Activated CD8-positive, alpha-beta memory T cell treated with anti-CD3 and anti-CD28 coated beads for 1 hour (primary cell): Measurements from ENCODE around the gene ADD1.

Experiments used
- DNase-seq, 2 donors: peaks; one replicate each; pipeline ENCODE4 v3.0.0-alpha.2; 2020; ENCODE audit warnings: low read depth in 1 of 2; ENCODE audit errors: extremely low read depth in 1 of 2

ADD1 gene

GRCh38 chr4:2805712-2806389 lies 37.8 kb upstream of the ADD1 start:
- no peak for DNase-seq

DNA sequence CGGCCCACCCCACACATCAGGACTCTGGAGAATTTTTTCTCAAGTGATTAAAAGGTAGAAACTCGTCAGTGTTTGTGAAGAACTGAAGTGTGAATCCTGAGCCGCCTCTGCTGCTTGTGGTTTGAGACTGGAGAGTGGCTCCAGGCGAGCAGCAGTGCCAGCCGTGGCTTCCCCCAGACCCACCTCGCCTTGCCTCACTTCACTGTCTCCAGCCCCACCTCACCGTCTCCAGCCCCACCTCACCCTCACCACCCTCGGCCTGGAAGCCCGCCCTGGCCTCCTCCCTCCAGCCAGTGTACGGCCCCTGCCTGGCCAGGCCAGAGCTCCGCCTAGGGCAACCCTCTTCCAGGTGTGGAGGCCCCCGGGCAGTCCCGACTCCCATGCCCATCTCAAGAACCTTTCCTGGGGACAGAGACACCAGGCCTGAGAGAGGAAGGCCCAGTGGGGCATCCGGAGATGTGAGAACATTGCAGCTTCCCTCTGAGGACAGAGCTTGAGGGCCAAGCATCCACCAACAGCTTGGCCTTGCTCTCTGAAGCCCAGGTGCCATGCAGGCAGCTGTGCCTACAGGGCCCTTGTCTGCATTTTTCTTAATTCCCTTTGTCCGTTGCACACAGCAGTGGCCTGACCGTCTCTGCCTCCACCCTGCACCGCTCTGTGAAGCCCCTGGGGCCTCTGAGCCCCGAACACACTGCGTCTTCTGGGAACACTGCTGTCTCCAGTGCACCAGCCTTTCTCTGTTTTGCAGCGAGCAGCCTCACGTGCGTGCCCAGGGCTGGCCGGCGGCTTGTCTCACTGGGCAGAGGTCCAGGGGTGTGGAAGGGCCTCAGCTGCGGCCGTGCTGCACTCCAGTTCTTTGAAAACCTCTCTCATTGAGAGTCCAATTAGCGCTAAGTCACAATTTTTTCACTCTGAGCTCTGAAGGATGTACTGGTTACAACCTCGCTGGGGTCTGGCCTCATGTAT lies 37.0 kb upstream of the ADD1 start:
- no peak for DNase-seq

- DNase-seq, result no peak
These were observed 36.1 kb upstream of the ADD1 start for GRCh38 chr4:2807571-2807970.

GRCh38 chr4:2808001-2808400 lies 35.6 kb upstream of the ADD1 start:
- DNase-seq, result no peak

- DNase-seq, result no peak
These were observed 33.9 kb upstream of the ADD1 start for GRCh38 chr4:2809610-2810180.

DNA sequence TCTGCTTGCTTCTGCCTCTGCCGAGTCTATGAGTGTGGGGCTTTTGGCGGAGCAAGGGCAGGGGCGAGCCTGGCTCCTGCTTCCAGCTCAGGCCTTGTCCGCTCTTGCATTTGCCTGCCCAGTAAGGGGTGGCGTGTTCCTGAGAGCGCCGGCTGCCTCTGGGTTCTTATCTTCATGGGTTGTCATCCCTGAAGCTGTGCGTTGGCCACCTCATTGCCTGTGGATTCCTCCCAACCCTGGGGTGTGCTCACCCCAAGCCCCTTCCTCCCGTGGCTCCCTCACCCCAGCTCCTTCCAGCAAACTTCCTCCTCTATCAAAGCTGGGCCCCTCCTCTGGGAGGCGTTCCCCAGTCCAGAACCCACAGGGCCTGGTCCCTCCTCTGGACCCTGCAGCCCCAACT lies 33.3 kb upstream of the ADD1 start:
- no peak for DNase-seq

DNA sequence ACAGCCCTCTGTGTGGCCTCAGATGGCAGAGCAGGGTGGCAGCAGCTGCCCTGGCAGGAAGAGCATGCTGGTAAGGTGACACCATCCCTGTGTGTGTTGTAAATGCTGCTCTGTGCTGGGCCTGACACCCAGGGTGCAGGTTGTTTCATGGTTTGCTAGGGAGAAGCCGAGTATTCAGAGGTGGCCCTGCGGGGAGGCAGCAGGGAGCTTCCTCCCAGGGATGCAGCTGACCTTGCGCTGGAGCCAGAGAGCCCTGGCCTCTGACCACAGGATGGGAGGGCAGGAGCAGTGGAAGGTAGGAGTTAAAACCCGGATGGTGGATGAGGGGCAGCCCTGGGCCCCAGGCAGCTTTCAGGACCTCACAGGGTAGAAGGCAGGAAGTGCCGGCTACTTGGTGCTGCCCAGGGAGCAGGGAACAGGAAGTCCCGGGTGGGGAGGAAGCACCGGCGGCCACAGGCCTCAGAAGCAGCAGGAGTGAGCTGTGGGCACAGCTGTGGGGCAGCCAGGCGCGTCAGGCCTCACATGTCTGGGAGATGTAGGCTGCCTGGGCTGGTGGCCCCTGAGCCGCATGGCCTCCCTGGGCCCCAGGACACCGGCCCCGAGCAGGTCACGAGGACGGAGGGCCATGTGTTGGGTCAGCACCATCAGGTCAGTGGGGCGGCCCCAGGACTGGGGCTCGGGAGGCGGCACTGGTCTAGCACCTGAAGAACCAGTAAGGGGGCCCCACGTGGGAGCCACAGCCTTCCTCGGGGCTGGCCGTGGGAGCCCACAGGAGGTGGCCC lies 31.6 kb upstream of the ADD1 start:
- no peak for DNase-seq

- no peak for DNase-seq
These were observed 30.9 kb upstream of the ADD1 start for GRCh38 chr4:2812612-2813354.

- no peak for DNase-seq
These were observed 29.9 kb upstream of the ADD1 start for GRCh38 chr4:2813446-2814405.

- DNase-seq, result no peak
These were observed 28.9 kb upstream of the ADD1 start for GRCh38 chr4:2814627-2815270.

DNA sequence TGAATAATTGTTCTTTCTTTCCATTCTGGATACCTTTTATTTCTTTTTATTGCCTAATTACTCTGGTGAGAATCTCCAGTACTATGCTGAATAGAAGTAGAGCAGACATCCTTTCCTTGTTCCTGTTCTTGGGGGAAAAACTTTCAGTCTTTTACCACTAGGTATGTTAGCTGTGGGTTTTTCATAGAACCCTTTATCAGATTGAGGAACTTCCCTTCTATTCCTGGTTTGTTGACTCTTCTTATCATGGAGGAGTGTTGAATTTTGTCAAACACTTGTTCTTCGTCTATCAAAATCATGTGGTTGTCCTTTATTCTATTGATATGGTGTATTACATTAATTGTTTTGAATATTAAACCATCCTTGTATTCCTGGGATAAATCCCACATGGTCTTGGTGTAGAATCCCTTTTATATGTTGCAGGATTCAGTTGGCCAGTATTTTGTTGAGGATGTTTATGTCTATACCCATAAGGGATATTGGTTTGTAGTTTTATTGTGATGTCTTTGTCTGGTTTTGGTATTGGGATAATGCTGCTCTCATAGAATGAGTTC lies 27.2 kb upstream of the ADD1 start:
- no peak for DNase-seq

DNA sequence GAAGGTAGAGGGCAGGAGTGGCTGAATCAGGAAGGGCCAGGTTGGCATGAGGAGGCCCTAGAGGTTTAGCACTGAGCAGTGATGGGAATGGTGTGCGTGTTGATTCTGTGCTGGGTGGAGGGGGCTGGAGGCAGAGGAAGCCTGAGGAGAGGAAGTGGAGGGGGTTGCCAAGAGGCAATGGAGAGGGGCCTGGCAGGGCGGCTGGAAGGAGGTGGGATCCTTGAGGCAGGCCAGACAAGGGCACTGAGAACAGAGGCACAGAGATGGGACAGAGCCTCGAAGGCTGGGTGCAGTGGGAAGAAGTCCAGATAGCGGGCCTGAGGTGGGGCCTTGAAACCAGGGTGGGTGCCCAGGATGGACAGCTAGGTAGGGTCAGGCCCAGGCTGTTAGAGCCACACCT lies 26.5 kb upstream of the ADD1 start:
- no peak for DNase-seq

GRCh38 chr4:2817701-2818350 lies 25.8 kb upstream of the ADD1 start:
- no peak for DNase-seq

DNA sequence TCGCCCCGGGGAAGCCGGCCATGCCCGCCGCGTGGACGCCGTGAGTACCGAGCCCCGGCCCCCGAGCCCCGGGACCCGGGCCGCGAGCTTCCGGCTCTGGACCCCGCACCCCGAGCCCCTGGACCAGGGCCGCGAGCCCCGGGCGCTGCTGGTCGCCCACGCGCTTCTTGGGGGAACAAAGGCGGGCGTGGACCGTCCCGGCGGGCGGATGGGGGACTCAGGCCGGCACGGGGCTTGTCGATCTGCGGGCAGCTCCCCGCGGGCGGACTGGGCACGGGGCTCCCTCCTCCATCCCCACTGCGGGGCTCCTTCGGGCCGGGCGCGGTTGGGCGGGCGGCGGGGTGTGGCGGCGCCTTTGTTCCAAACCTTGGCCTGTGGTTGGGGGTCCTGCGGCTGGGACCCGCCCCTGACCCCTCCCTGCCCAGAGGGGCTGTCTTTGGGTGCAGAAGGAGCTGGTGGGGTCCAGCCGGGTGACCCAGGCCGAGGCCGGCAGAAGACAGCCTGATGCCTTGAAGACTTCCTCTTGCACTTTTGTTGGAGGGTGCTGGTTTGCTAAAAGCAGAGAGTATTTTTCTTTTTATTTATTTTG lies 25.2 kb upstream of the ADD1 start:
- no peak for DNase-seq

DNA sequence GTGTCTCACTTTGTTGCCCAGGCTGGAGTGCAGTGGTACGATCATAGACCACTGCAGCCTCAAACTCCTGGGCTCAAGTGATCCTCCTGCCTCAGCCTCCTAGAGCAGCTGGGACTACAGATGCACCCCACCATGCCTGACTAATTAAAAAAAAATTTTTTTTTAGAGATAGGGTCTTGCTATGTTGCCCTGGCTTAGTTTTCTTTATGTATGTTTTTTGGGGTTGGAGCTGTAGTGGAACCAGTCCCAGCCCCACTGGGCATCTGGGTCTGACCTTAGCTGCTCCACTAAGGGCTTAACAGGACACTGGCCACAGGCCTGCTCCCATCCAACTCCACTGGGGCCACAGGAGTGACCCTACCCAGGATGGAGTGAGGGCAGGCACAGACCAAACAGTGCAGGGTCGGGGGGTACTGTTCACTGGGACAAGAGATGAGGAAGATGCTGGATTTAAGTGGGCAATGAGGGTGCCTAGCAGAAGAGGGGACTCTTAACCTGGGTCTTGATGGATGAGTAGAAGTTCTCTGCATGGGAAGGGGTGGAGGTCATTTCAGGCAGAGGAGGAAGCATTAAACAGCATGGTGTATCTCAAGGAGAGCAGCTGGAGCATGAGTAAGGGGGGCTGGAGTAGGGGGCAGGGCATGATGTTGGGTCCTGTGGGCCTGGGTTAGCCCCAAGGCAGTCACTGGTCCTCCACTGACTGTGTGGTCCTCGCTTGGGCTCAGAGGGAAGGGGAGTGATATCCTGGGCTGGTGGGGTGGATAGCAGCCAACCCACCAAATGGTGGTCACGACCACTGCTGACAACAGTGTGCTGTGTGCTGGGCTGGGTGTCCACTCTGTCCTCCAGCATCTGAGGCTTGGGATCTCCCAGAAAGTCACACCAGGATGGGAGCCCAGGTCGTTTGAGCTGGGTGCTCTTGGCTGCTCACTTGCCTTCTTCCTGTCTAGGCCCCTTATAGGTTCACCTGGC lies 24.1 kb upstream of the ADD1 start:
- no peak for DNase-seq

DNA sequence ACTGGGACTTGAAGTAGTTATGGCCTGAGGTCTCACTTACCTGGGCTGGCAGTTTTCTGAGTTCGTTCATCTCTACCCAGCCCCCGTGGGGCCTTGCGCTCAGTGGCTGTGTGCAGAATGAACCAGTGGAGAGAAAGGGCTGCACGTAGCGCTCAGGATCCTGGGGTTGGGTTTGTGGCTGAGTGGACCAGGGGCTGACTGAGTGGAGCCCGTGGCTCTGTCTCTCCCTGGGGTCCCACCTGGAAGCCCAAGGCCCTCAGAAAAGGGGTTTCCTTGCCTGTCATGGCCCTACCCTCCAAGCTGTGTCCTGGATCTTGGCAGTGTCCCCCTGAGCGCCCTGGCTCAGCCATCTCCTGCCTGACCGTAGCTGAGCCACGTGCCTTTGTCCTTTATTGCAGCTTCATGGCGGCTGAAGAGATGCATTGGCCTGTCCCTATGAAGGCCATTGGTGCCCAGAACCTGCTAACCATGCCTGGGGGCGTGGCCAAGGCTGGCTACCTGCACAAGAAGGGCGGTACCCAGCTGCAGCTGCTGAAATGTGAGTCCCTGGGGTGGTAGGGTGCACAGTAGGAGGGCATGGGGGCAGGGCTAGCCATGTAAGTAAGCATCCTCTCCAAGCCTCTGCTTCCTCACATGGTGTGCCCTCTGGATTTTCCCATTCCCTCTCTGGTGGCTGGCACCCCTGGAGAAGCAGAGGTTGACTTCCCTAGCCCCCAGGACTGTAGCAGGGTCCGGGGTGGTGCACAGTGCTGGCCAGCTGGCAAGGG lies 23.2 kb upstream of the ADD1 start:
- no peak for DNase-seq
